Measurements from ENCODE around the gene PTPRG. TPM values are rescaled to one million over a fixed set of nuclear protein-coding genes. Genes with fewer than 3 reads are reported as not detected.

PTPRG gene
- total and polyA plus RNA-seq, 2 of the 13 experiments (the other 11 are each of a cell fraction or from before 2014, with no cell fraction given): 8.0 to 25.3 TPM

- TF ChIP-seq HMGXB4 (CRISPR knock-in tag; IDR thresholded peaks at IDR 0.05; ENCODE audit: borderline replicate concordance in 1 of 2, low read depth in 1 of 2): no peak
- TF ChIP-seq ZBTB40 (IDR thresholded peaks at IDR 0.05): no peak
- TF ChIP-seq ZBTB40 (CRISPR knock-in tag; IDR thresholded peaks at IDR 0.05): no peak
- TF ChIP-seq ZNF577 (CRISPR knock-in tag; IDR thresholded peaks at IDR 0.05; ENCODE audit: borderline replicate concordance, low read depth): no peak
- TF ChIP-seq ZNF558 (CRISPR knock-in tag; IDR thresholded peaks at IDR 0.05; ENCODE audit: borderline replicate concordance): no peak
- no peak for TF ChIP-seq LRRFIP1 (CRISPR knock-in tag; conservative IDR thresholded peaks at IDR 0.05)
Observed at GRCh38 chr3:61526308-61526707, 35.1 kb upstream of the PTPRG start (continued).

Measured in HepG2 (cell line).